HG03175 (cell line): ENCODE measurements around the gene PIK3R1.

ENCODE experiments used
- ATAC-seq: cut with Tn5 transposase; IDR thresholded peaks from one replicate; pipeline ENCODE4 v1.9.1; 2021; ENCODE audit warnings: mild to moderate bottlenecking, moderate library complexity; ENCODE audit not compliant: unreplicated experiment

PIK3R1 gene

DNA sequence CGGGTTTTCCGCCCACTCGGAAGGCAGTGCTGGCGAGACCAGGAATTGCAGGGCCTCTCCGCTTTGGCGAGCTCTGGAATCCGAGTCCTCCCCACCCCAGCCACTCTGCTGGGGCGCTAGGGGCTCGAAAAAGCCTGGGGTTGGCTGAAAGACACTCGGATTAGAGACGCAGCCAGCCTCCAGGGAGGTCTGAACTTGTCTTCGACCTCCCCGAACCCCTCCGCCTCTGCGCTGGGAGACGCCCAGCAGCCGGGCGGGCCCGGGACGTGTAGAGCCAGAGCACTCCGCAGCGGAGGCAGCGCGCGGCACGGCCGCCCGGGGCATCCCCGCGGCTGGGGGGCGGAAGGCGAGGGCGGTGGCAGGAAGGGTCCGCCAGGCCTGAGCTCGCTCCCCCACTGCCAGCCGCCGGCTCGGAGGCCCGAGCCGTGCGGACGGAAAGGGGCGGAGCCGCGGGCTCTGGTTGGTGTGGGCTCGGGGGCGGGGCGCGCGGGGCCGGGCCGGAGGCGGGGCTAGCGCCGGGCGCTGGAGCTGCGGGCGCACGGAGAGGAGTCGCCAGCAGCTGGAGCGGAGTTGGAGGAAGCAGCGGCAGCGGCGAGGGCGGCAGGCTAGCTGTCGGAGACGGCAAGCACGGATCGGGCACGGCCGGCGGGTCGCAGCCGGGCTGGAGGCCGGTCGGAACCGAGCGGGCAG, at the start of gene PIK3R1:
TSS of gene PIK3R1 (plus strand) at position 549 of the 690 bp plus-strand sequence. CDS start 10,920 bp downstream, outside the sequence.
- ATAC-seq: peak; percentile 72

DNA sequence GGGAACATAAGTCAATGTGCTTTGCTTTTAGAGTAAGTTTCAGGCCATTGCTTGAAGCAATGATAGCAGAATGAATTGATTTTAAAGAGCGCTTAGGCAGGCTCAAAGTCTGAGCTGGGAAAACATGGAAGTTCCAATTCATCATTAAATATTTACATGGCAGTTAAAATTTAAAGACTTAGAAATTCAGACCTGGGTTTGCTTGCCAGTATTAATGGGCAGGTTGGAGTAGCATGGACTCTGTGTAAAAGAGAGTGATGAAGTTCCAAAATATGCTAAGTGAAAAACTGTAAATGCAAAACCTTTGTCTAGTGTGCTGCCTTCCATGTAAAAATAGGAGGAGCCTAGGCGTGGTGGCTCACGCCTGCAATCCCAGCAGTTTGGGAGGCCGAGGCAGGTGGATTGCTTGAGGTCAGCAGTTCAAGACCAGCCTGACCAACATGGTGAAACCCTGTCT, 48.3 kb upstream of the PIK3R1 start:
- ATAC-seq: no peak

DNA sequence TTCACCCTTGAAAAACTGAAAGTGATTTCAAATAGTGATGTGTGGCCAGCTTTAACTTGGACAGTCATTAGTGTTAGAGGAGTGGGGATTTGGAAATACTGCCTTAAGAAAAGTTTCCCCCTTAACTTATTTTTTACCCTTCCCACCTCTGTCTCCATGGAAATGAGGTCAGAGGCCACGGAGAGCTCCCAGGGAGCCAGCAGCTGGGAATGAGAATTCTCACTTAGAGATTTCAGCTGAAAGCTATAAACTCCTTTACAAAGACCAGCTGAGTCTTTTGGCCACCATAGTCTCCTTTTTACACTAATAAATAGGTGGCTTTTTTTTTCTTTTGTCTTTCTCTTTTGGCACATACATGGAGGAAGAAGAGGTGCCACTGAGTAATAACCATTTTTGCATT, 45.7 kb upstream of the PIK3R1 start:
- no peak for ATAC-seq

DNA sequence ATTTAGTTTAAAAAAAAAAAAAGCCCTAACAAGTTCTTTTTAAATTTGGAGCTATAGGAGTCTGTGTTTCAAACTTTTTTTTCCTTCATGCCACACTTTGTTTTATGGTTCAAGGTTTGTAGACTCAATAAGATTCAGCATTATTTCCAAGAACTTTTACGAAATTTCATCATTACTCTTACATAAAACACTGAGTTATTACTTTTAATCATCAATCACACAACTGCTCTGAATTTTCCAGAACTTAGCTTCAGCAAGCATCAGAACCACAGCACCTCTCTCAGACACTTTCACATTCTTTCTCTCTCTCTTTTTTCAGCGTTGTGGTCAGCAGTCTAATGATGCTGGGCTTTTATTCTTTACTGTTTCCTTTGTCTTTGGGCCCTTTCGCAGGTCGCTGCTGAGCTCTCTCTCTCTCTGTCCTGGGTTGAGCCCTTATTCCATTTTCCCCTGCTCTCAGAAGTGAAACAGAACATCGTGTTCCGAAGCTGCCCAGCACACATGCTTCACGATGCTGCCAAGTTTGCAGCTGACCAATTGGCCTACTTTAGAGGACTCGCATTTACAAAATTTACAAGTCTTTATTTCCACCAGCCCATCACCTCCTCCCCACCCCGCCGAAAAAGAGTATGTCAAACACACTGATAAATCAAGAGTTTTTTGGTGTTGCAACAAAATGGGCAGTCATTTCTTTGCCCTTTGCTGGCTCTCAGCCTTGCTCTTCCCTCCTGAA, 44.6 kb upstream of the PIK3R1 start:
- no peak for ATAC-seq

DNA sequence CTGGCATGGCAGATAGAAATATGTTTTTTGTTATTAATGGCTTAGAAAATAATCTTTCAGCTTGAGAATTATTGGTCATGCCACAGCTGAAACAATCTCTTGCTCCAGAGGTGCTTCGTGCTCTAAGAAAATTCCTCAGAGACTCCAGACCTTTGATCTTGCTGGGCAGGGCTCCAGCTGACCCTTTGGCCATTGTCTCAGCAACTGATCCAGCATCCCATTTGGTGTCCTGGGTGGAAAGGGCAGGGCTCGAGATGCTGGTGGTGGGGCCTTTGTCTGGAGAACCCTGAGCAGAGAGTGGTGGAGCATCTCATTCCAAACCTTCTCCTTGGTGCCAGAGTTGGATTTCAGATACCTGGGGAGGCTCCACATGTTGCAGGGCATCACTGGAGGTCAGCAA, 43.2 kb upstream of the PIK3R1 start:
- no peak for ATAC-seq

DNA sequence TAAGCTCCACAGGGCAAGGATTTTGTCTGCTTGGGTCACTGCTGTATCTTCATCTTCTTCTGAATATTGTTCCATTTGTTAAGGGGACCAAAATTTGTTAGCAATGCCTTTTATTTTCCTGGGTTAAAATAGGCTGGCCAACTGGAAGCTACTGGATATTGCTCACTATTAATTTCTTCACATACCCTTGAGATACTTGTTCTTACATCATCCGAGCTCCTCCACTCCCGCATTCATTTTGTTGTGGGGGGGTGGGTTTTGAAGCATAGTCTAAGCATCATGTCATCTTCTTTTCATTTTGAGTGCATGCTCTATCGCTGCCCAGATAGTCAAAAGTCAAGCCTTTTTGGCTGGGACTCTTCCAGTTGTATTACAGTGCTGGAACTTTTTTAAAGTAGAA, 42.5 kb upstream of the PIK3R1 start:
- ATAC-seq: no peak

DNA sequence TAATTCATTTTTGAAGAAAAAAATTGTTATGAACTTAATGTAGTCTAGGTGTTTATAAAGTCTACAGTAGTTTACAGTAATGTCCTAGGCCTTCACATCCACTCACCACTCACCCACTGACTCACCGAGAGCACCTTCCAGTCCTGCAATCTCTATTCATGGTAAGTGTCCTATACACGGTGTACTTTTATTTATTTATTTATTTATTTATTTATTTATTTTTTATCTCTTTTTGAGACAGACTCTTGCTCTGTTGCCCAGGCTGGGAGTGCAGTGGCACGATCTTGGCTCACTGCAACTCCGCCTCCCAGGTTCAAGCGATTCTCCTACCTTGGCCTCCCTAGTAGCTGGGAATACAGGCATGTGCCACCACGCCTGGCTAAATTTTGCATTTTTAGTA, 39.3 kb upstream of the PIK3R1 start:
- no peak for ATAC-seq

DNA sequence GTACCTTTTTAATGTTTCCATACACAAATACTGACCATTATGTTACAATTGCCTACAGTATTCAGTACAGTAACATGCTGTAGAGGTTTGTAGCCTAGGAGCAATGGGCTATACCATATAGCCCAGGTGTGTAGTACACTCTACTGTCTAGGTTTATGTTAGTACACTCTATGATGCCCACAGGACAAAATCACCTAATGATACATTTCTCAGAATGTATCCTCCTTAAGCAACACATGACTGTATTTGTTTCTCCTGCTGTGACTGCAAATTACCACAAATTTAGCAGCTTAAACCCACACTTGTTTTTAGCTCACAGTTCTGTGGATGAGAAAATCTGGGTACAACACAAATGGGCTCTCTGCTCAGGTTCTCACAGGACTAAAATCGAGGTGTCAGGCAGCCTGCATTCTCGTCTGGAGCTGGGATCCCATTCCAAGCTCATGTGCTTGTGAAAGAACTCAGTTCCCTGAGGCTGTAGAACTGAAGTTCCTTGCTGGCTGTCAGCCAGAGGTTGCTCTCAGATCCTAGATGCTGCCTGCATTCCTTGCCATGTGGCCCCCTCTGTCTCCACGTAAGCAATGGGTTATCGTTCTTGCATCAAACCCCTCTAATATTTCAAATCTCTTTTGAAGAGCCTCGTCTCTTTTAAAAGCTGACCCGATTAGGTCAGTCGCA, 38.6 kb upstream of the PIK3R1 start:
- ATAC-seq: no peak

DNA sequence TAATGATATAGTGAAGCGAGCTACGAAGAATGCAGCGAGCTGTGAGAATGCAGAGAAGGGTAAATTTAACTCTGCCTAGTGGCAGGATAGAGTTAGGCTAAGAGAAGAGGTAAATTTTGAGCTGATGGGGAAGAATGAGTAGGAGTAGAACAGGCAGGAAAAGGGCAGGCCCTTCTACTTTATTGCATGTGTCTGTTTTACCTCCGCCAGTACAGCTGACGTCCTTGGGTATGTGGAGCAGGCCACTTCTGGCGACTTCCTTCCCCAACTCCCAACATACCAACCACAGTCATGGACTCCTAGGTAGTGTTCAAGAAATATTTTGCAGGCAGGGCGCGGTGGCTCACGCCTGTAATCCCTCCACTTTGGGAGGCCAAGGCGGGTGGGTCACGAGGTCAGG, 37.9 kb upstream of the PIK3R1 start:
- no peak for ATAC-seq

DNA sequence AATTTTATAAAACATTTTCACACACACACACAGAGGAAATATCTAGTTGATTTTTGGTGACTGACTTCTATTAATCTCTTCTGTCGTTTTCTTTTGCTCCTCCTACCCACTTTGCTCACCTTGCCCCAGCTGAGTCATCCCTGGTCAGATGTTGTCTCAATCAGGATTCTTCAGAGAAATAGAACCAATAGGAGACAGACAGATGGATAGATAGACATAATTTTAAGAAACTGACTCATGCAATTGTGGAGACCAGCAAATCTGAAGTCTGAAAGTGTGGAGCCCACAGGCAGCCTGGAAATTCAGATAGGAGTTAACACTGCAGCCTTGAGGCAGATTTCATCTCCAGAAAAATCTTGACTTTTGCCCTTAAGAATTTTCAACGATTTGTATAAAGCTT, 37.0 kb upstream of the PIK3R1 start:
- ATAC-seq: no peak

DNA sequence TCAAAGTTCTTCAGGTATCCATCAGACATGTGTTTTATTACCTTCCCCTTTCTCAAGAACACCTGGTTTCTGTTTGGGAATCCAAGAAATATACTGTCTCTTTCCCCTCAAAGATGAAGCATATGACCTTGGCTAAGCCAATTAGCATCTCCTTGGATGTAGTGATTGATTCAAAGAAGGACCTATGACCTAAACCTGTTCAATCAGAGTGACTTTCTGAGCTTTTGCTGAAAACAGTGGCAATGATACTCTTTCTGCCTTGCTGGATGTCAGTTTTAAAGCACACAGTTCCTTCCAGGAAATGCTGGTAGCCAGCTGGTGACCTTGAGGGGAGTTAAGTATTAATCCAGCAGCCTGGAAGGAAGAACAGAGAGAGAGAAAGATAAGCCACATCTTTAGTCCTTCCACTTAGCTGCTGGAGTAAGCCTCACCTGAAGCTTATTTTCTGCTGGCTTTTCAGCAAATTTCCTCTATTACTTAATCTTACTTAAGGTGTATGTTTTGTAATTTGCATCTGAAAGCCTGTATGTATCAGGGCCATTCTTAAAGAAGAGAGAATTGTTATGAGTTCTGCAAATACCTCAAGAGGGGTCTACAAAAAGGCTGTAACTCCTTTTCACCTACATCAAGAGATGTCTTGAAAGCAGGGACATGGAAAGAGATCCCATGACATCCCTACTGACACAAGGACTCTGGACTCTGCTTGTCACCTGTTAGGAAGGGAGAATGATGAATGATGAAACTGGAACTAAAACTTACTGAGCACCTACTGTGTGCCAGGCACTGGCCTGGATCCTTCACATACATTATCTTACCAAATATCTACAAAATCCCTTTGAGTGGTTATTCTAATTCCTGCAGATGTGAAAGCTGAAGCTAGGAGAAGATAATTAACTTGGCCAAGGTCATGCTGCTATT, 35.2 kb upstream of the PIK3R1 start:
- ATAC-seq: no peak

DNA sequence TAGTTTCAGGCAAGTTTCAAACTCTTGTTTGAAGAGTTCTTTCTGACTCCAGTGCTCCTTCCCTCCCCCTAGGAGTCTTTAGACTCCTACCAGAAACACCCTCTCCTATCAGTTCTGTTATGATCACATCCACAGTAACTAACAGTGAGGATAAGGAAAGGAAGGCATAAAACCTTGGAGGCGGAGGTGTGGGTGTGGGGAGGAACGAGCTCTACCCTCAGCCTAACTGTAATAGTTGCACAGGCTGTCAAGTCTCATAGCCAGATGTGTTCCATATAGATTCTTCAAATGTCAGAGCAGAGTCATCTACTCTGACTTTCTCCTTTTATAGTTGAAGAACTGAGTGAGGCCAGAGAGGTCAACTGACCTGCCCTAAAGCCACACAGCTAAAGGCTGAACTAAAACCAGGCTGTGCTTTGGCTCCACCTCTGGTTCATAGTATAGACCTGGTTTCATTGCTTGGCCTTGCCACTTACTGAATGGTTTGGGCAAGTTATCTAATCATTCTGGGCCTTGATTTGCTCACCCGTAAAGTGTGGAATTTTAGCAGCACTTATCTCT, 34.4 kb upstream of the PIK3R1 start:
- ATAC-seq: no peak

DNA sequence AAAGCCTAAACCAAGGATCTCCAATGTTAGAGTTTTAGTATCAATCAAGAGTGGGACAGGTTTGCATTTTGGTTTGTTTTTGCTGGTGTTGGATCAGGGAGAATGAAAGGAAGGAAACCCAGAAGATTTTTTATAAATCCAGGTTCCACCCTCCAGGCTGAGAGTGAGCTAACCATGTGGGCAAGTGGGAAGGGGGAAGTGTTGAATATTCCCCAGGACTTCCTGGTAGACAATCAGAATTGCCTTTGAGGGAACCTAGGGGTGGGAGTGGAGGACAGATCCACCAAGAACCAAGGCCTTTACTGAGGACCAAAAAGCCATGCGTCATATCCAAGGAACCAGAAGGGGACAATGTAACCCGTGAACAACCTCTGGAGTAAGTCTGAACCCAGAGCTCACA, 33.5 kb upstream of the PIK3R1 start:
- no peak for ATAC-seq

DNA sequence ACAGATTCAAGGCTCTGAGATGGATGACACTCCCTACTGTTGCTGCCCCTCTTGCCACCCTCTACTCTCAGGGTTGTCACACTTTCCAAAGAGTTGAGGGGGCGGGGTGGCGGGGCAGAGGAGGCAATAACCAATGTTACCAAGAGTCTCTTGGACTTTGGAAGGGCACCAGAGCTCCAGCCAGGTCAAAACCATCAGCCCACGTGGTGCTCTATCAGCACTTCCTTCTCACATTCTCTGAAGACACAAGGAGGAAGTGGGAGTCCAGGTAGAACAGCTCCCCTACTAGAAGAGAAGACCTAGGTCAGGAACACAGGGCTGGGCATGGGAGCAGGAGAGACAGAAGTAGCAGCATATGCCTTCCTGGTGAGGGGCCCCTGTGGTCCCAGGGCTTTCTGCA, 33.0 kb upstream of the PIK3R1 start:
- no peak for ATAC-seq

DNA sequence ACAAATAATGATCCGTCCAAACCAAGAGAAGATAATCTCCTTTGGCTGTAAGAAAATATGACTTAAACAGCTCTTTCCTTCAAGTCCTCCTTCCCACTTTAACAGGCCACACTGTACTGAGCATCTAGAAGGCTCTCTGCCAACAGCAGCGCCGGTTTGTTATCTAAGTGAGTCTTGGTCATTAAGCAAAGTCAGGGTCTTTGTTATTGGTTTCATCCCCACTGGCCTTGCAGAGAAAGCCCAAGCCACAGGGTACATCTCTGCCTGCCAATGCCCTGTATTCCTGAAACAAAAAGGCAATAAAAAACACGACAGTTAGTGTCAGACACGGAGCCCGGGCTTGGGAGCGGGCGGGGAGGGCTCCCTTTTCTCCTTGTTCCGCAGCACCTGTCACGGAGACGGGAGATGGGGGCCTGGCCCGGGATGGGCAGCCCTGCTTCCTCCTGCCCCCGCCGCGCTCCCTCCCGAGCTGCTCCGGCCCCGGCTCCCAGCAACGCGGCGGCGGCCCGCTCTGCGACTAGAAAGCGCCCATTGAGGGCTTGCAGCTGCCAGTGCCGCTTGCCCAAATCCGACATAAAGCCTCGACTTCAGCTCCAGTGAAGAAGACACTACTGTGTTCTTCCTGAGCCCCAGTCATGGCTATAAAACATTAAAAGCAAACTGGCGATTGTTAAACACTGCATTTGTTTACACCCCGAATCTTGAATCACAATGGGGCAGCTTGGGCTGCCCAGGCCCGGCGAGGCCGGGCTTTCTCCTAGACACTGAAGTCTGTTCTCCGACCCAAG, 28.1 kb upstream of the PIK3R1 start:
- ATAC-seq: no peak

DNA sequence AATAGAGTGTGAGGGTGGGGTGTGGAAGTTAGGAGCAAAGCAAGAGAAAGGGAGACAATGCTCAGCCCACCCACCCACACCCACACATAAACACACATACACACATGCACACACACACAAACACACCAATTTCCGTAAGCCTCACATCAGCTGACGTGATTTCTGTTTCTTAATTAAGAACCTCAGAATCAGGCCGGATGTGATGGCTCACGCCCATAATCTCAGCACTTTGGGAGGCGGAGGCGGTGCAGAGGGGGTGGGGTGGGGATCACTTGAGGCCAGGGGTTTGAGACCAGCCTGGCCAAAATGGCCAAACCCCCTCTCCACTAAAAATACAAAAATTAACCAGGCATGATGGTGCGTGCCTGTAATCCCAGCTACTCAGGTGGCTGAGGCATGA, 26.4 kb upstream of the PIK3R1 start:
- no peak for ATAC-seq

DNA sequence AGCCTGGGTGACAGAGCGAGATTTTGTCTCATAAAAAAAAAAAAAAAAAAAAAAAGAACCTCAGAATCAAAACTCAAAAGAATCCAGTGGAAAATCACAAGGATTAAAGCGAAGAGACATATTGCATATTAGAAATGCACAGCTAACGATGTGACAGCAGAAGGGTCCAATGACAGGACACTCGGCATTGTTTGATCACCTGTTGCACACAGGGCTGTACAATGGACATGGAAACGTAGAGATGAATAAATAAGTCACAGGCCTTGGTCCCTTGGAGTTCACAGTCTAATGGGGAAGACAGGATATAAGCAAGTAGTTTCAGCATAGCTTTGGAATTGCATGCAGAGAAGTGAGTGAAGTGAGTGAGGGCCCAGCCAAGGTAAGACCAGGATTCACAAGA, 25.9 kb upstream of the PIK3R1 start:
- no peak for ATAC-seq

DNA sequence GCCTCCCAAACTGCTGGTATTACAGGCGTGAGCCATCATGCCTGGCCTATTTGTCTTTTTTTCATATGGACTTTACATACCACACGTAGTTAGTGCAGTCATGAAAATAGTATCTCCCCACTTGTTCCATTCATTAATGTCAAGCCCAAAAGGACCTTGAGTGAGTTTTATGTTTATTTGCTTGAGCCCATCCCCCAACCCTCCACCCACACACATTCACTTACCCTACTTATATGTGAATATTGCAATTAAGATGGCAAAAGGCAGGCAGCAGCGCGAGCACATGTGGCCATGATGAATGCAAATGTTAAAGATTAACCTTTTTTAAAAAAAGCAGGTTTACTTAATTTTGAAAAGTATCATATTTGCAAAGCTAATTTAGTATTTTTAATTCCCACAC, 24.9 kb upstream of the PIK3R1 start:
- no peak for ATAC-seq

DNA sequence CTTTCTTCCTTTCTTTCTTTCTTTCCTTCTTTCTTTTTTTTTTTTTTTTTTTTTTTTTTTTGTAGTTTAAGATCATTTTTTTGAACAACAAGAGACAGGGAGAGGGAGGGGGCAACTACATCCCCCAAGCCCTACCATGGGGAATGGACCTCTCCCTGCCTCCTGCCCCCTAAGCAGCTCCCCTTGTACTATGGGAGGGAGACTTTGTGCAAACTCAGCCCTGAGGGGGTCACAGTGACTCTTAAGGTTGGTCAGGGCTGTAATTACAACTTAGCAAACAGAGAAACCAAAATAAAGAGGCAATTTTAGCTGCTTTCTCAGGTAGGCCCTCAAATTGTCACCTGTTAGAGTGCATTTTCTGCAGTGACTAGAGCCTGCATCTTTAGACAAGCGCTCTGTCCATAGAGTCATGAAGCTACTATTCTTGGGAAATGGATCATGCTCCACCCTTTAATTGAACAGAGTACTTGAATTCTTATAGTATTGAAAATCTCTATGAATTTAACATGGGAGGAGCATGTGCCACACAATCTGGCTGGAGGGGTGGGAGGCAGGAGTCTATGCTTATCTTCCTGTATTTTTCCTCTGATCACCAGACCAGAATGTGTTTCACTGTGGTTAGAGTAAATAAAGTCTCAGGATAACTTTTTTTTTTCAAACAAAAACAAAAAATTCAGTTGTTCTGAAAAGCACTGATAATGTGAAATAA, 24.3 kb upstream of the PIK3R1 start:
- no peak for ATAC-seq
